Stimulated activated effector memory CD8-positive, alpha-beta T cell treated with anti-CD3 and anti-CD28 coated beads, Interleukin-12 subunit alpha, Interleukin-12 subunit beta, amount 100 ng/mL, for 72 hours (primary cell): ENCODE results near the gene NPDC1.
A peak's percentile ranks its signal among the peaks of the same experiment; 100 is the strongest.
"Not testable (repeated sequence)": the region's sequence is repeated elsewhere in the genome, so short reads cannot be mapped to it uniquely, and the experiment has no call there.

Source experiments
- ATAC-seq: fragments of 150-1000 bp; cut with Tn5 transposase; 2 replicates; pipeline ENCODE4 v1.10.0; 2021
- DNase-seq, 2 donors: peaks; one replicate each; pipeline ENCODE4 v3.0.0; 2021 to 2022; ENCODE audit warnings: low spot score in 2 of 2
- H3K27ac Mint-ChIP-seq: one replicate; pipeline ENCODE4 v1.8.0; 2022; ENCODE audit warnings: mild to moderate bottlenecking, mixed read lengths
- H3K36me3 Mint-ChIP-seq: one replicate; pipeline ENCODE4 v1.8.0; 2022; ENCODE audit warnings: mild to moderate bottlenecking, mixed read lengths
- H3K4me1 Mint-ChIP-seq: one replicate; pipeline ENCODE4 v1.8.0; 2022; ENCODE audit warnings: mixed read lengths
- H3K4me3 Mint-ChIP-seq: one replicate; pipeline ENCODE4 v1.8.0; 2022; ENCODE audit warnings: mild to moderate bottlenecking, mixed read lengths
- H3K9me3 Mint-ChIP-seq: one replicate; pipeline ENCODE4 v1.8.0; 2022; ENCODE audit warnings: mixed read lengths

NPDC1 gene

DNA sequence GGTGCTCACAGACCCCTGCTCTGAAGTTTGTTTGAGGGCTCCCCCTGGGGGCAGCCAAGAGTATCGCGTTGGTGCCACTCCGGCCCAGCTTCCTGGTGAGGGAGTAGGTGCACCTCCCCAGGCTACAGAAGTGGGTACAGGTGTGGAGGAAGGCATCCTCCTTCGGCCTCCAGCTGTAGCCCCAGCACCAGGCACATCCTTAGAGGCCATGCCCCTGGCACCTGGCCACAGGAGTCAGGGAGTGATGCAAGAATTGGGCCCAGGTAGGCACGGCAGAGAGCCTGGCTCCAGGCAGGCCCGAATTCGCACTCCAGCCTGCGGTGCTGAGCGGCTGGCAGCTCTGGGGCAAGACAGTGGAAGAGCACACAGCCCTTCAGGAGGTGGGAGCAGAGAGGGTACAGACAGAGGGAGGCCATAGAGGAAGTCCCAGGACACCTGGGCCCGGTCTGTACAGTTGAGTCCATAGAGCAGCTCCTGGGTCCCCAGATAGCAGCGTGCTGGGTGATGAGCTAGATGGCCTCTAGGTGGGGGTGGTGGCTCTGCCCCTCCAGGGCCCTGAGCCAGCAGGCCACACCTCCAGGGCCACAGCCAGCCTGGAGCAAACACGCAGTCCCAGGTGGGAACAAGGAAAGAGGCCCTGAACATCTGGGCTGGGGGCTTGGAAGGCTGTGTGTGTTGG lies 22.0 kb upstream of the NPDC1 start:
- H3K36me3 Mint-ChIP-seq: peaks cover 12% of the 10 kb centered on the region

DNA sequence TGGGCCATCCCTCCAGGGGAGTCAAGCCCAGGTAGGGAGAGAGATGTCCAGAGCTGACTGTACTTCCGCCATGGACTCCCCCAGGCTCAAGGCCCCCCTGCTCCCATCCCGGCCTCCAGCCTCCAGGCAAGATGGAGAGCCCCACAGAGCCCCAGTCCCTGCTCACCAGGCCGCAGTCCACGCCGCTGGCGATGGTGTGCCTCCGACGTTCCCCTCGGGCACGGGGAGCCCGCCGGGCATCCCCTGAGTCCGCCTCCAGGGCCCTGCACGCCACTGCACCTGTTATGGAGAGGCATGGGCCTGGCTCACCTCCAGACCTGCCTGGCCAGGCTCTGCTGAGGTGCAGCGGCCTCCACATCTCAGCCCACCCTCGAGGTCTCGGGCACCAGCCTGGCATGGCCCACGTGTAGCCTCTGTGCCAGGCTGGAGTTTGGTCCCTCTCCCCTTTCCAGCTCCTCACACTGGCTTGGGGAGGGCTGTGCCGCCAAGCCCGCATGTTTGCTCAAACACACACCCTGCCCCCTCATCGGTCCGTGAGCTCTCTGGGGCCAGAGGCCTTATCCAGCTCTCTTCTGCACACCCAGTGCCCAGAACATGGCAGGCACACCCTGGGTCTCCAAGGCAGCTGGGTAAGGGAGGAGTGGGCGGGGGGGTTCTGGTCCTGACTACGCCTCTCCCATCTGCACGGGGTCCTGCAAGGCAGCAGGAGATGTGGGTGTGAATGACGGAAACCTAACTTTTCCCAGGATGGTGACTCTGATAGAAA lies 20.3 kb upstream of the NPDC1 start:
- no peak overlapping the region for H3K27ac Mint-ChIP-seq
- DNase-seq: no peak
- ATAC-seq: no peak
- H3K36me3 Mint-ChIP-seq: peaks cover 10% of the 10 kb centered on the region
- H3K9me3 Mint-ChIP-seq: no peaks in the 10 kb centered on the region
- H3K4me1 Mint-ChIP-seq: peaks cover 20% of the 10 kb centered on the region
- no peak overlapping the region for H3K4me3 Mint-ChIP-seq

More for the DNA sequence above, 22.0 kb upstream of the NPDC1 start:
- Mint-ChIP-seq H3K4me1 (peaks cover 30% of the 10 kb centered on the region), H3K9me3 (no peaks in the 10 kb centered on the region), H3K4me3 (peak overlapping the region; percentile 82), H3K27ac (peak overlapping the region; percentile 81)
- DNase-seq (peak; percentile 83 to 91), ATAC-seq (peak; percentile 67)

DNA sequence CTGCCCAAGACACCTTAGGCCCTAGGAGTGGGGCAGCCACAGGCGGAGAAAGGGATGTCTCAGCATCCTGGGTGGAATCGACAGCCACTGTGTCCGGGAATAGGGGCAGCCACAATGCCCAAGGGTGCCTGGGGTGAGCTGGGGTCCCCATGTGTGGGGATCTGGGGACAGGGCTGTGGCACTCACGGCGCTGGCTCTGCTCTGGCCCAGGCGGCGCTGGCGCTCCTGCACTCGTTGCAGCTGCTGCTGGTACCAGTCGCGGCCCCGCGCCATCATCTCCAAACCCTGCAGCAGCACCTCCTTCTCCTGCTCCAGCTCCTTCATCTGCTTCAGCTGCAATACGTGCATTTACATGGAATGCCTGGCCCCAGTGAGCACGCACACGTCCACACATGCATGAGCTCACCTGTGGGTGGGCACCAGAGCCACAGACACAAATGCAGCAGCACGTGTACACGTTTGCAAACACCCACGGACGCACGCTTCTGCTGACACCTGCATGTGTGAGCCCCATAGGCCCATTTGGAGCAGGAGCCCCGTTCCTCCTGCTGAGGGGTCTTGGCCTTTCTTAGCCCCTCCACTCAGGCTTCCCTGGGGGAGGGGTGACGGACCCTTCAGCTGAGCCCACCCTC lies 19.5 kb upstream of the NPDC1 start:
- H3K9me3 Mint-ChIP-seq: no peaks in the 10 kb centered on the region
- ATAC-seq (no peak), DNase-seq (no peak)
- peaks cover 3% of the 10 kb centered on the region for H3K36me3 Mint-ChIP-seq
- no peak overlapping the region for H3K4me3 Mint-ChIP-seq
- no peak overlapping the region for H3K27ac Mint-ChIP-seq
- peaks cover 13% of the 10 kb centered on the region for H3K4me1 Mint-ChIP-seq

DNA sequence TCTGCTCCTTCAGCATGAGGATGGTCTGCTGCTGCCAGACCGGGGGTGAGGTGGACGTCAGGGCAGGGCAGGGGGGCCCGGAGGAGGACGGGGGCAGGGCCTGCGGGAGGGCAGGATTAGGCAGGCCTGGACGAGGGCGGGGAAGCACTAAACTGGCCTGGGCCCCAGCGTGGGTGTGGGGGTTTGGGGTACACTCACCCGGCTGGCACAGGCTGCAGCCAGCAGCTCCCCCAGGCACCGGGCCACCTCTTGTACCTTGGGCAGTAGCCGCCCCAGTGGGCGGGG lies 18.8 kb upstream of the NPDC1 start:
- H3K4me1 Mint-ChIP-seq: peaks cover 13% of the 10 kb centered on the region
- no peak for DNase-seq
- no peak for ATAC-seq
- H3K9me3 Mint-ChIP-seq: no peaks in the 10 kb centered on the region
- H3K36me3 Mint-ChIP-seq: no peaks in the 10 kb centered on the region
- no peak overlapping the region for H3K4me3 Mint-ChIP-seq
- no peak overlapping the region for H3K27ac Mint-ChIP-seq

DNA sequence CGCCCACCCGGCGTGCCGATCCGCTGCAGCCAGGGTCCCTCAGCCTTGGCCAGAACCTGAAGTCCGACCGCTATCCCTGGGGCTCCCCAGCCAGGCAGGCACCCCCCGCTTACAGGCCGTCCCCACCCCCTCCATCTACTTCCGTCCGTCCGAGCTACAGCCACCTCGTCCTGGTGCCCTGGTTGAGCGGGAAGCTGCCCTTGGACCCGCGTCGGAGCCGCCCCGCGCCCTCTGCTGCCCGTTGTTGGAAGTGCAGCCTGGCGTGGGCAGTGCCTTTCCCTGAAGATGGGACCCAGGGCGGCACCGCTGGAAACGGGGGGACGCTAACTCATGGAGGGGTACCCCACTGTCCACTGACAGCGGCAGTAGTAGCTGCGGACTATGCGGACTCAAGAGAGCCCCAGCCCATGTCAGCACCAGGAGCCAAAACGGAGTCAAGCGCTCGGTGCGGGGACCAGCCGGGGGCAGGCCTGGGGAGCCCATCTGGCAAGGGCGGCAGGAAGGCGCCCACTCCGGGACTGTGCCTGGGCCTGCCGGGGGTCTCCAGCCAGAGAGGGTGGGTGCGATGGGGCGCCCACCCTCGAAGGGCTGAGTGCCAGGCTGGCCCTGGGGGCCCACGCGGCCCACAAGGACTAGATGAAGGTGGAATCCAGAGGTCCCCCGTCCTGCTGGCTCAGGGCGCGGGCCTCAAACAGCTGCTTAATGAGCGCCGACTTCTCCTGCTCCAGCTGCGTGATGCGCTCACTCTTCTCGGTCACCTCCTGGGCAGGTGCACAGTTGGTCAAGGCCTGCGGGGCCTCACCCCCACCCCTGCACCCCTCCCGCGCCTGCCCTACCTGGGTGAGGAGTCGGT lies 18.3 kb upstream of the NPDC1 start:
- DNase-seq (peak; percentile 67 to 86), ATAC-seq (peak; percentile 27)
- H3K27ac Mint-ChIP-seq: no peak overlapping the region
- no peak overlapping the region for H3K4me3 Mint-ChIP-seq
- H3K9me3 Mint-ChIP-seq: no peaks in the 10 kb centered on the region
- peaks cover 13% of the 10 kb centered on the region for H3K4me1 Mint-ChIP-seq
- no peaks in the 10 kb centered on the region for H3K36me3 Mint-ChIP-seq

DNA sequence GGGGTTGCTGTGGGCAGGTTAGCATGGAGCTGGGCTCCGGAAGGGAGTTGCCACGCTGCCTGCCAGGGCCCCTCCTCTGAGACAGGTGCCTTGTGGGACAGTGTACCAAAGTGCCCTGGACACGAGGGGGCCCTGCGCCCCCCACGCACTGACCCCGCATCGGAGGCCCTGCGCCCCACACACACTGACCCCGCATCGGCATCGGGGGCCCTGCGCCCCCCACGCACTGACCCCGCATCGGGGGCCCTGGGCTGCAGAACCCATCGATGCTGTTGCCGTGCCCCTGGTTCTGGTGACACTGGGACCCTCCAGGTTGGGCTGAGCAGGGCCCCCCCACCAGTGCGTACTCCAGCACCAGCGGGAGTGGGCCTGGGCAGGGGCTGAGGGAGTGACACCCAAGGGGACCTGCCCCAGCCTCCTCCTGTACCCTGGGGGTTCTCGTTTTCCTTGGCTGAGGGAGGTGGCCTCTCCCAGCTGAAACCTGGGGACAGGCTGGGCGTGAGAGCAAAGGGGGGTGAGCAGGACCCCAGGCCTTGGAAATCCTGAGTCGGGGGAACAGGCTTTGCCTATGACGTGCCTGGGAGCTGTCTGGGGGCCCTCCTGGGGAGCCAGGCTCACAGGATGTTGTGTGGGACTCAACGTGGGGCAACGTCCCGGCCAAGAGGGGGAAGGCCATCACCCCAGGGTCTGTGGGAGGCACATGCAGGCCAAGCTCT lies 17.5 kb upstream of the NPDC1 start:
- Mint-ChIP-seq H3K36me3 (no peaks in the 10 kb centered on the region), H3K9me3 (no peaks in the 10 kb centered on the region), H3K27ac (no peak overlapping the region), H3K4me1 (peaks cover 13% of the 10 kb centered on the region), H3K4me3 (no peak overlapping the region)
- DNase-seq: no peak
- ATAC-seq: no peak

DNA sequence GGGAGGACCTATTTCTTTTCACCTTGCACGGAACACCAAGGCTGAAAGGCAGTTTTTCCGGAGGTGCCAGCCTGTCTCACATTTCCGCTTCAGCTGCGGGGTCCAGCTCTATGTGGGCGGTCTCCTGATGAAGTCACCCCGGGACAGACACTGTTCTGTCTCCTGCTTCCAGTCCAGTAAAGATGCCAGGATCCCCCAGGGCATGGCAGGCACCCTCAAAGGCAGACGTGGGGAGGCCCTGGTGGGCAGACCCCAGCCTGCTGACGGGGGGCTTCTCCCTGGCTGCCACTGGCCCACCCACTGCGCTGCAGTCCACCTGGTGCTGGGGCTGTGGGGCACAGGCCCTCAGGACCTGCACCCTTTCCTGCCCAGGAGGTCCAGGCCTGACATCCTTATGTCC lies 16.8 kb upstream of the NPDC1 start:
- not testable (repeated sequence) for H3K36me3 Mint-ChIP-seq, H3K9me3 Mint-ChIP-seq, DNase-seq, H3K27ac Mint-ChIP-seq, H3K4me1 Mint-ChIP-seq, ATAC-seq, H3K4me3 Mint-ChIP-seq

GRCh38 chr9:137062384-137062783 lies 16.4 kb upstream of the NPDC1 start:
- no peak overlapping the region for H3K4me3 Mint-ChIP-seq
- no peak overlapping the region for H3K27ac Mint-ChIP-seq
- DNase-seq: no peak
- no peaks in the 10 kb centered on the region for H3K9me3 Mint-ChIP-seq
- no peak for ATAC-seq
- H3K4me1 Mint-ChIP-seq: peaks cover 6% of the 10 kb centered on the region
- no peaks in the 10 kb centered on the region for H3K36me3 Mint-ChIP-seq

DNA sequence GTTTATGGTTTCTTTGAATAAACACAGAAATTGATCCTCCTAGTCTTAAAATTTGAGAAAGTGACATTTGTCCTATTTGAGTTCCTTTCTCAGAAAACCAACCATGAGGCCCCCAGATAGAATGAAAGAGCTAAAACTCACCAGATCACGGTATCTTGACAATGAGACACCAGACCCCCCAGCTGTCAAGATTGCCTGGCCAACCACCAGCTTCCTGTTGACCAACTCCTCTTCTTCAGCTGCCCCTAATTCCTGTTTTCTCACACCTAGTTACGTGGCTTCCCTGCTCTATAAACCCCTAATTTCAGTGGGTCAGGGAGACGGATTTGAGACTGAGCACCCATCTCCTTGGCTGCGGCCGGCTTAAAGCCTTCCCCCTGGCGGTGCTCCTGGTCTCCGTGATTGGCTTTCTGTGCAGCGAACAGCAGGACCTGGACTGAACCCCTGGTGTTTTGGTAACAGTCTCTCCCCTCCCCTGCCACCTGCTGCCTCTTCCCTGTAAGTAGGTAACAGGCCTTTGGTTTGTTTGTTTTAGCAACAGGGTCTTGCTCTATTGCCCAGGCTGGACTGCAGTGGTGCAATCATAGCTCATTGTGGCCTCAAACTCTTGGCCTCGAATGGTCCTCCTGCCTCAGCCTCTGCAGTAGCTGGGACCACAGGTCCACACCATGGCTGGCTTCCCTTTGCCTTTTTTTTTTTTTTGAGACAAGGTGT lies 12.7 kb upstream of the NPDC1 start:
- no peaks in the 10 kb centered on the region for H3K4me1 Mint-ChIP-seq
- DNase-seq (no peak), ATAC-seq (no peak)
- H3K4me3 Mint-ChIP-seq: no peak overlapping the region
- no peaks in the 10 kb centered on the region for H3K9me3 Mint-ChIP-seq
- H3K27ac Mint-ChIP-seq: no peak overlapping the region
- H3K36me3 Mint-ChIP-seq: no peaks in the 10 kb centered on the region

DNA sequence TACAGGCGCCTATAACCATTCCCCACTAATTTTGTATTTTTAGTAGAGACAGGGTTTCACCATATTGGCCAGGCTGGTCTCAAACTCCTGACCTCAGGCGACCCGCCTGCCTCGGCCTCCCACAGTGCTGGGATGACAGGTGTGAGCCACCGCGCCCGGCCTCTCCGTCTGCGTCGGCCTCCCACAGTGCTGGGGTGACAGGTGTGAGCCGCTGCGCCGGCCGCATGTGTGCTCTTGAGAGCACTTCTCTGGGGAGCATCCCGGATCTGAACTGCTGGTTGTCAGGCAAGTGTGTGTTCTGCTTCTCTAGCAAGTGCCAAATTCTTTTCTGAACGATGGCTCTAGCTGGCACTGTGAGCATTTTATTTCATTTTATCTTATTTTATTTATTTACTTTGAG lies 11.6 kb upstream of the NPDC1 start:
- Mint-ChIP-seq H3K9me3 (no peaks in the 10 kb centered on the region), H3K4me3 (no peak overlapping the region), H3K27ac (no peak overlapping the region), H3K4me1 (no peaks in the 10 kb centered on the region), H3K36me3 (no peaks in the 10 kb centered on the region)
- DNase-seq: no peak
- no peak for ATAC-seq

DNA sequence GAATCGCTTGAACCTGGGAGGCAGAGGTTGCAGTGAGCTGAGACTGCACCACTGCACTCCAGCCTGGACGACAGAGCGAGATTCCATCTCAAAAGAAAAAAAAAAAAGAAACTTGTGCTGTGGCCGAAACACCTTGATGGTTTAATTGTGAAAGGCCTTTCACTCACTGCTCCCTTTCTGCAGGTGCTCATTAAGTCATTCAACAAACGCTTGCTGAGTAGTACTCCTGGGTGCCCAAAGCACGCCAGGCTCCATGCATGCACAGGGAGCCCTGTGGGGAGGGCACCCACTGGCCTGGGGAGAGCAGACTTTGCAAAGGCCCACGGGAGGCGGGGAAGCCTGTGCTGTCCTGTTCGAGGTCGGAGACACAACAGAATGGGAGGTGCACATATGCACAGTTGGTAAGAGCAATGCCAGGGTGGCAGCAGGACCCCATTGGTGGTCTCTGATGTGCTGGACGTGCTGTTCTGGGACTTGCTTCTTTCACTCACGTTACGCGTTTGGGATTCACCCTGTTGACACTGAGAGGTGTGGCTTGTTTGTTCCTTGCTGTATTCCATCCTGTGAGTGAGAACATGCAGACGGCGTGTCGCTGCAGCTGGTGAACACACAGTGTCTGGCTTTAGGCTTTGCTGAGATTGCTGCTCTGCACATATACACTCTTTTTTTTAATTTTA lies 10.9 kb upstream of the NPDC1 start:
- H3K4me3 Mint-ChIP-seq: no peak overlapping the region
- DNase-seq: no peak
- no peaks in the 10 kb centered on the region for H3K9me3 Mint-ChIP-seq
- H3K27ac Mint-ChIP-seq: no peak overlapping the region
- ATAC-seq: no peak
- H3K36me3 Mint-ChIP-seq: no peaks in the 10 kb centered on the region
- H3K4me1 Mint-ChIP-seq: no peaks in the 10 kb centered on the region

DNA sequence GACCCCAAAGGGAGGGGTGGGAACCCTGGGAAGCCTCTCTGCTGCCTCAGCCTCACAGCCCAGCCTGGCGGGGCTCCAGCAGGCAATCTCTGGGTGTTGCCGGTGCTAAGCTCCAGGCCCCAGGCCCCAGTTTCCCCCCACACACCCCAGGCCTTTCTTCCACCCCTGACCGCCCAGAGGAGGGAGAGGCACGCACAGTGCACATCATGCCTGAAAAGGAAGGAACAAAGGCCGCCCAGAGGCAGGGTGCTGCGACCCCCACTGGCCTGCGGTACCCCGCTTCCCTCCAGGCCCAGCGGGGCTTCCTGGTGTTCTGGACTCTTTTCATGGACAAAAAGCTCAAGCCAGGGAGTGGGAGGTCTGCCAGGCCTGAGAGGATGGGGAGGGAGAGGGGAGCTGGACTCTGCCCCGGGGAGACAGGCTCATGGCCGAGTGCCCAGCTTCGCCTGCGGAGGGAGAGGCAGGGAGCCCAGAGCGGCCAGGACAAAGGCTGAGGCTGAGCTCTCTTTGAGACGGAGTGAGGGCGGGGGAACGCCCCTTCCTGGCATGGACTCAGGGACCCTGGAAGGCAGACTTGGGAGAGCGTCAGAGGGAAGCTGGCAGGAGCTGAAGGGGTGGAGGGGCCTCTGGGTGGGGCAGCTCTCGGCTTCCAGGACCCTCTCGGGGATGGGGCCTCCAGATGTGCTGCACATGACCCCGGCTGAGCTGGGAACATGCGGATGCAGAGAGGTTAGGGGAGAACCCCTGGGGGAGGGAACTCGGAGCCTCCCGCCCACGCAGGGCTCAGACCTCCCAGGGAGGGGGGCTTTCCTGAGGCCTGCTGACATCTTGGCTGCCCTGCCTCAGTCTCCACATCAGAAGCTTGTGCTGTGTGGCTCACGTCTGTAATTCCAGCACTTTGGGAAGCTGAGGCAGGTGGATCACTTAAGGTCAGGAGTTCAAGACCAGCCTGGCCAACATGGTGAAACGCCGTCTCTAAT lies 9.7 kb upstream of the NPDC1 start:
- no peak for DNase-seq
- H3K4me3 Mint-ChIP-seq: no peak overlapping the region
- H3K27ac Mint-ChIP-seq: no peak overlapping the region
- H3K9me3 Mint-ChIP-seq: no peaks in the 10 kb centered on the region
- no peak for ATAC-seq
- no peaks in the 10 kb centered on the region for H3K36me3 Mint-ChIP-seq
- H3K4me1 Mint-ChIP-seq: no peaks in the 10 kb centered on the region

DNA sequence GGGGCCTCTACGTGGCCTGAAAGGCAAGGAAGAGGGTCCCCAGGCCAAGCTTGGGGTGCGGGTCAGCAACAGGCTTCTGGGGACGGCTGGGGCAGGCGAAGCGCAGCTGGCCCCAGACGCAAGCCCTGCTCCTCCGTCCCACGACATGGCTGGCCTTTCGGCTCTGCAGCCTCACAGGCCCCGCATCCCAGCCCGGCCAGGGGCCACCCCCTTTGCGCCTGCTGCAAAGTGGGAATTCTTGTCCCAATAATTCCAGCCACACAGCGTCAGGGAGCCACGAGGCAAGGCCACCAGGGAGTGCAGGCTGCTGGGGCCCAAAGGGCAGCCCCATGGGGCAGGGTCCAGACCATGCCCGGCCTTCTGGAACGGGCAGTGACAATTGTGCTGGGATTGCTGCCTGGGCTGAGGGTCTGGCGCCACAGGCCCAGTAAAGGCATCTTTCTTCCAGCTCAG lies 9.0 kb upstream of the NPDC1 start:
- Mint-ChIP-seq H3K9me3 (no peaks in the 10 kb centered on the region), H3K36me3 (no peaks in the 10 kb centered on the region), H3K27ac (no peak overlapping the region), H3K4me1 (no peaks in the 10 kb centered on the region), H3K4me3 (no peak overlapping the region)
- ATAC-seq: no peak
- no peak for DNase-seq
